ENCODE data around the gene FBXL7.

The FBXL7 gene

GRCh38 chr5:15499528-15500324, at the start of gene FBXL7:
Gene FBXL7, plus strand, starts transcription at chr5:15500180.
- DNase-seq: no peak

GRCh38 chr5:15450473-15450872, 49.5 kb upstream of the FBXL7 start:
- DNase-seq: no peak

GRCh38 chr5:15450949-15451348, 49.0 kb upstream of the FBXL7 start:
- DNase-seq: no peak

DNA sequence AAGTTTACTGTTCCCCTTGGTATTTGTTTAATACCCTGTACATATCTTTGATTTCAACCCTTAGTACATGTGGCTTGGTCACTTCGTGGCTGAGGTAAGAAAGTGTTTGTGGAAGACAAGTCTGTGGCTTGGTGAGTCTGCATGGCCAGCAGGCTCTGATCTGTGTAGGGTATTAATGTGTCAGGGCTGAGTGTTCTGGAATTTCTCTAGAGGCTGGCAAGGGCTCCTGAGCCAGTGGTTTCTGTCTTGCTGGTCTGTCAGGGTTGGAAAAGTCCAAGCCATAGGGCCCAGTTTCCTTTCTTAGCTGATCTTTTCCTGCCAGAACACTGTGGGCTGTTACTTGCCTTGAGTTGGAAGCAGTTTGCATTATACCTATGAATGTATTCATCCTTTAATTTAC, 48.0 kb upstream of the FBXL7 start:
- no peak for DNase-seq

DNA sequence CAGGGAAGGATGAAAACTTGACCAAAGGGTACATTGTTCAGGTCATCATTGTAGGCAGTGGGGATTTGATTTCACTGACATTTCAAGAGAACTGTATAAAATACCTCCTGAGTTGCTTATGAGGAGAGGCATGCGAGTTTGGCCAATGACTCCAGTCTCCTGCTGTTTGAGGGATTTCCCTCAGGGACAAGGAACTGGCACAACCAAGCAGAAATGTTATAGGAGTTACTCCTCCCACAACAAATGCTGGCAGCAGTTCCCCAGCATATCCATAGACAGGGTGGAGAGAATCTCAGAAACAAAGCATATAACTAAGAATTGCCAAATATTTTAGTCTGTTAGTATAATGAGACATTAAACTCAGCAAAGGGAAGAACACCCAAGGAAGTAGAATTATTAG, 47.2 kb upstream of the FBXL7 start:
- DNase-seq: no peak

DNA sequence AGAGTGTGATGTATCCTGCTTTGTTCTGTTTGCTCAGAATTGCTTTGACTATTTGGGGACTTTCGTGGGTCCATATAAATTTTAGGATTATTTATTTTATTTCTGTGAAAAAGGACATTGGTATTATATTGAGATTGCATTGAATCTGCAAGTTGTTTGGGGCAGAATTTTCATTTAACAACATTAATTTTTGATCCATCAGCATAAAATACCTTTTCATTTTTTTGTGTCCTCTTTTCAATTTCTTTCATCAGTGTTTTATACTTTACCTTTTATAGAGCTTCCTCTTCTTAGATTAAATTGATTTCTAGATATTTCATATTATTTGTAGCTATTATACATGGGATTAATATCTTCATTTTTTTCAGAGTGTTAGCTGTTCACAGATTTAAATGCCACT, 40.8 kb upstream of the FBXL7 start:
- no peak for DNase-seq

- no peak for DNase-seq
Measured at GRCh38 chr5:15463231-15463980, 36.6 kb upstream of the FBXL7 start.

GRCh38 chr5:15472116-15472515, 27.9 kb upstream of the FBXL7 start:
- no peak for DNase-seq

DNA sequence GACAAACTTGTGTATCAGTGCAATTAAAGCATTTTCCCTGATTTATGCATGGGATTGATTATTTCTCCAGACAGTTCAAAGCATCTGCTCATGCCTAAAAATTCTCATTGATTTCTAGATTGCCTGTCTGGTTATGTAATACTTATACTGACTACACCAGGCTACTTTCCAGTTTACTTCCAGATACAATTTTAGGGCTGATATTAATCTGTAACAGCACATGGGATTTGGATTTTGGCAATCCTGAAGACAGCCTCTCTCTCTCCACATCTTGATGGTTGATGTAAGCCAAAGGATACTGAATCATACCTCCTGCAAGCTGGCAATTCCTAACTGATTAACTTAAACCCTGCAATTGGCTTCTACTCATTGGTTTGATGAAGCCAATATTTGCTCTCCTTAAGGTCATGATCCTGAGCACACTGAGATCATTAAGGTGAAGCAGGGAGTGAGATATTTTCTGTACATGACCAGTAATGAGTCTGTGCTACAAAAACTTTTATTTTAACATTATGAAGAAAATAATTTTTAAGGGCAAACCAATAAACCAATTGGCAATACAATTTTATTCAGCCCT, 25.7 kb upstream of the FBXL7 start:
- DNase-seq: no peak

DNA sequence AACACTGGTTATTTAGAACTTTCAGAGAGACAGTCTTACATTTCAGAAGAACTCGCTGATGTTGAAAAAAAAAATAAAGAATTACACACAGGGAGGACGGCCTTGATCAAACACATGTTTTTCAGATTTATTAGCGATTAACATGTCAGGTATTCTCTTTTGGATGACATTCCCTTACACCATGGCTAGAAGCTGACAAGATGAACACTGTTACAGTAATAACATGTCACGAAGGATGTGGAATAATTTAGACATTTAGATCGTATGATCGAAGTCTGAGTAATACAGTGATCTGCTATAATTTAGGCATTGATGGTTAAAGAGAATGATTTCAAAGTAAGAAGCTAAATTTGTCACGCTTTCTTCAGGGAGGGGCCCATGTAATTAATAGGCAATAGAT, 24.6 kb upstream of the FBXL7 start:
- no peak for DNase-seq

- DNase-seq: no peak
Measured at GRCh38 chr5:15476977-15477376, 23.0 kb upstream of the FBXL7 start.

DNA sequence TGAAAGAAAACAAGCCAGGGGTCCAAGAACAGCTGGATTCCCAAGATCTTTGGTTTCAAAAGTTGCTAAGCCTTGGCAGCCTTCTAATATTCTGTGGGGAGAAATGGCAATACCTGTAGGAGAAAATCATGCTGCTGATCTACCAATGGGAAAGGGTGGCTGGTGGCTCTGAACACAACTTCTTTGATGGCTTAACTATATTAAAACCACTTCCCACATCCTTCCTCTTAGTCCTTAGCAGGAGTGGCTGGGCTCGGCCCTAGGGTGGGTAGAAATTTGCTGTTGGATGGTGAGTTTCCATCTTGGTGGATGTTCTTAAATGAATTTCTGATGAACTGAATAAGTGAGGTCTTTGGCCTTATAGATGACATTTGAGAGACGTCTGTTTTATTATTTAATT, 19.5 kb upstream of the FBXL7 start:
- DNase-seq: no peak

DNA sequence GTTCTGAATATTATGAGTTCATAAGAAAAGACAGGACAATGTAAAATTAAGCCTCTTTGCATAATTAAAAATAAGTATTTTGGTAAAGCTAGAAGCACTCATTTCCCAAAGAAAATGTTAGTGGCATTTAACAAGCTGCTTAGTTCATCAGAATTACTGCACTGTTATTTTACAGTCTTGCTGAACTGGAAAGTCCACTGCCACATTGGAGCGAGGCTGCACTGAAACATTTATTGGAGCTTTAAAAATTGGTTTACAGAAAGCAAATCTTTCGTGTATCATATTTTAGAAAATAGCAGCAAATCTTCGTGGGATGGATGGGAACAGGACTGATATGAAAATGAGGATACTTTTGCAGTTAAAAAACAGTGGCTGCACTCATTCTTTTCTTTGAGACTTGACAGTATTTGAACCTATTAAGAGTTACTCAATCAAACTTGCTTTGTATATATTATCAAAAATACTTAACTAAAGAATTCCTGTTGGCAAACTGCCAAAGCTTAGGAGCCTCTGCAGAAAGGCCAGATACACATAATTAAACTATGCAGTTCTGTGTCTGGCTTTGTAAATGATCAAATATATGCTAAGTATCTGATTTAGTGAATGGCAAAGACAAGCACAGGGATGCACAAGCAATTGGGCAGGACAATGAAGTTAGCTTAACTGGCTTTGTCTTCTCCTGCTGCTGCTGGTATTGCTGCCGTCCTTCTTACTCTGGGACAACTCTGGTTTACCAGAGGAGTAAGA, 16.5 kb upstream of the FBXL7 start:
- DNase-seq: no peak

DNA sequence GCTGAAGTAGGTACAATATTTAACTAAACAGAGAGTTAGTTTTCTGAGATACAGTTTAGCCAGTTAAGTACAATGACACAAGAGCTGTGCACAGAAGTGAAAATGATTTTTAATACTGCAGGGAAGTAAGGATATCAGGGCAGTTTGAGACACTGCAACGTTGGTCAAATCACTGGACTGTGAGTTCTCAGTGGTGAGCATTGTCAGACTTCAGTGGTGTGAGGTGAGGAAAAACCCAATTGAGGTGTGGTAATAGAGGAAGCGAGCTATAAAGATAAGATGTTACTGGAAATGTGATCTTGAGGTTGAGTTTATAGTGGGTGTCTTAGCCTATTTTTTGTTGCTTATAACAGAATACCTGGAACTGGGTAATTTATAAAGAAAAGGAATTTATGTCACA, 12.8 kb upstream of the FBXL7 start:
- DNase-seq: no peak

- DNase-seq: no peak
Measured at GRCh38 chr5:15489571-15490235, 10.3 kb upstream of the FBXL7 start.

GRCh38 chr5:15492545-15492944, 7.4 kb upstream of the FBXL7 start:
- no peak for DNase-seq

DNA sequence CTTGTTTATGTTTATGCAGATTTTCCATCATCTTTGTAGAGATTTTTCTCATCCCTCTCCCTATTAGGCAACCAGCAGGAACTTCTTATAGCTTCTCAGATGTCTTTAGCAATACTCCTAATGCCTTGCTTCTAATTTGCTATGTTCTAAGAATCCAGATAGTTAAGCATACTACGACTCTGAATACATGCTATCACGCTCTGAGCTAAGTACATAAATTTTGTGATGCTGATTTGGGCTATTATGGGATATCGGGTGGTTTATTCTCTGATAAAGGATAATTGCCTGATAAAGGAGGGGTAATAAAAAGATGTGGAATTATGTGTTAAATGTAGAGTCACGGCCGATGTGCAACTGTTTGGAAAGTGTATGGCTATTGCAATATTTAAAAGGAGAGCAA, 6.5 kb upstream of the FBXL7 start:
- no peak for DNase-seq

- no peak for DNase-seq
Measured at GRCh38 chr5:15495026-15495425, 5.0 kb upstream of the FBXL7 start.

GRCh38 chr5:15496886-15497285, 3.1 kb upstream of the FBXL7 start:
- DNase-seq: no peak

DNA sequence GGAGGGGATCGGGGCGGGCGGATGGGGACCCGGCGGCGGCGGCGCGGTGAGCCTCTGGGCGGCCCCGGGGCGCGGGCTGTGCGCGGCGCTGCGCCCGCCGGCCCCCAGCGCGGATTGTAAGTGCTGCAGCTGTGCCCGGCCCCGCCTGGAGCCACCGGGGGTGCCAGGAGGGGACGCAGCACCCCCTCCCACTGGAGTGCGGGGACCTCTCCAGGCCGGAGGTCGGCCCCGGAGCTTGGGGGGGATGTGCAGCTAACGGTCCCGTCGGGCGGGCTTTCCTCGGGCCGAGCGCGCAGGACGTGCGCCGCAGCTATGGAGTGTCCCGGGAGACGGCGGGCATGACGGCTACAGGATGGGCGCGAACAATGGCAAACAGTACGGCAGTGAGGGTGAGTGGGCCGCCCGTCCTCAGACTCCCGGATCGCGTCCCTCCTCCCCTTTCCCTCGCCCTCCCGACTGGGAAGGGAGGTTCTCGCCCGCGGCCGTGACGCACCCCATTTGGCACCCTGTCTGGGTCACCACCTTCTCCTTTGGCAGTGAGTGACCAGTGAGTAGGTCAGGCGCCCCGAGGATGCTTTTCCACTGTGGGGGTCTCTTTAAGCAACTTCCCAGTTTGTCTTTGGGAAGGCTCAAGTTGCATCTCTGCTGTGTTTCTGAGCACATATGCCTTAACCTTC, 483 bp downstream of the FBXL7 start:
- no peak for DNase-seq

DNA sequence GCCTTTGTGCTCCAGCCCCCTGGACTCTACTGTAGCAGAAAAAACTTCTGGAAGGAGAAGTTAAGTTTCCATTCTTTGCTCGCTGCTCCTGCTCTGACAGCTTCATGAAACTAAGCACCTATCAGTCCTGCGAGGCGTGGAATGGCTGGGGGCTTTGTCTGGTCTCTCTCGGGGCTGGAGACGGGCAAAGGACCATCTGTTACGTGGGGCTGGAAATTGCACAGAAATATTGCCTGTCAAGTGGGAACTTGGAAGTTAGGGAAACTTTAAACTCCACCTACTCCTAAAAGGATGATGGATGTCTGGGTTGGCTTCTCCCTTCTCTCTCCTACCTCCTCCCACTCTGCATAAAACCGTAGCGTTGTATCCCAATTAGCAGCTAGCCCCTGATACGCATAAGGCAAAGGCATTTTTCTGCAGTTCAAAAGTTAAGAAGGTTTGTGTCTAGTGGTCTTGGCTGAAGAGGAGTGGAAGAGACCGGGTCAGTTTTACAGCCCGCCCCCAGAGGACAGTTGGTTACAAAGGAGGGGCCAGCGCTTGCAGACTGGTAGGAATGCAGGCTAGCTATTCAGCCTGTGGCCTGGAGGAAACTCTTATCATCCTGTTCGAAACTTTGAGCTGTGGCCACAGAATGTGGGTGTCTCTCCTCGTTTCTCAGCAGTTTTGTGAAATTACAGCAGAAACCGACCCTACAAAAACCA, 1.3 kb downstream of the FBXL7 start:
- DNase-seq: no peak

GRCh38 chr5:15502208-15502607, 2.2 kb downstream of the FBXL7 start:
- no peak for DNase-seq
